OCI-LY3 (cell line): ENCODE measurements around the gene PINLYP.

ENCODE experiments used
- EZH2phosphoT487 ChIP-seq: fragments of 200-600 bp; shearing (Covaris generic); IDR thresholded peaks from 2 replicates; pipeline ENCODE4 v1.6.1; 2018; ENCODE audit warnings: antibody characterized with exemption, mixed run types, low read depth
- TF ChIP-seq, protein P1 (sequence below): fragments of 200-600, 300-600 bp; sonication (generic); IDR thresholded peaks from 2 replicates; pipeline ENCODE4 v1.5.1; 2014; ENCODE audit warnings: antibody characterized with exemption, low read length, low read depth

DNA sequence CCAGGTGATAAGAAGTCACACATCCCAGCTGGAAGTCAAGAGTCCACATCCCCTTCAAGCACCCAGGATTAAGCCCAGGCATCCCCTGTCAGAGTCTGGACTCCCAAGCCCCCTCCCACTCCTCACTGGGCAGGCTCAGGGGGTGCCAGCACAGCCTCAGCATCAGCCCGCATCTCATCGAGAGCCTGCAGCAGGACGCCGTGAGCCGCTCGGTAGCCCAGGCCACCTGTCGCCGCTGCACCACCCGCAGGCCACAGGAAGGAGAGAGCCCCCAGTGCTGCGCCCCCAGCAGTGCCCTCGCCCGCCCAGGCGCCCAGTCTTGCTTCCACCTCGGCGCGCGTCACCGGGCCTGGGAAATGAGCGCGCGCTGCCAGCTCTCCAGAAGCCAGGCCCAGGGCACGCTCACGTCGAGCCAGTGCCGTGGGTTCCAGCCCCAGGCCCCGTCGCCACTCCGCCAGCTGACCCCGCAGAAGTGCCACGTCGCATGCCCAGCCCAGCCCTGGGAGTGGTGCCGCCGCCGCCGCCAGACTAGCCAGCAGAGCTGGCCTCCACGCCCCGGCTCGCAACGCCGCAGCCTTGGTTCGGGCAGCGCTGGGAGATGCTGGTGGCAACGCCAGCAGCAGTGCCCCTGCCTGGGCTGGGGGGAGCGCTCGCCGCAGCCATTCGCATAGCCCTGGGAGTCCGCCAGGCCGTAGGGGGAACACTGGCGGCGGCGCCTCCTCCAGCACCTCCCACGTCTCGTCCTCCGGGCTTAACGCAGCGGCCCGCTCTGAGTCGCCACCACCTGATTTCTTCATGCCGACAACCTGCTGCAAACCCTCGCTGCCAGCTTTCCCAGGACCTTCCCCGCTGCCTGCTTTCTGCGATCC, 16.5 kb downstream of the PINLYP start:
- TF ChIP-seq, protein P1, sequence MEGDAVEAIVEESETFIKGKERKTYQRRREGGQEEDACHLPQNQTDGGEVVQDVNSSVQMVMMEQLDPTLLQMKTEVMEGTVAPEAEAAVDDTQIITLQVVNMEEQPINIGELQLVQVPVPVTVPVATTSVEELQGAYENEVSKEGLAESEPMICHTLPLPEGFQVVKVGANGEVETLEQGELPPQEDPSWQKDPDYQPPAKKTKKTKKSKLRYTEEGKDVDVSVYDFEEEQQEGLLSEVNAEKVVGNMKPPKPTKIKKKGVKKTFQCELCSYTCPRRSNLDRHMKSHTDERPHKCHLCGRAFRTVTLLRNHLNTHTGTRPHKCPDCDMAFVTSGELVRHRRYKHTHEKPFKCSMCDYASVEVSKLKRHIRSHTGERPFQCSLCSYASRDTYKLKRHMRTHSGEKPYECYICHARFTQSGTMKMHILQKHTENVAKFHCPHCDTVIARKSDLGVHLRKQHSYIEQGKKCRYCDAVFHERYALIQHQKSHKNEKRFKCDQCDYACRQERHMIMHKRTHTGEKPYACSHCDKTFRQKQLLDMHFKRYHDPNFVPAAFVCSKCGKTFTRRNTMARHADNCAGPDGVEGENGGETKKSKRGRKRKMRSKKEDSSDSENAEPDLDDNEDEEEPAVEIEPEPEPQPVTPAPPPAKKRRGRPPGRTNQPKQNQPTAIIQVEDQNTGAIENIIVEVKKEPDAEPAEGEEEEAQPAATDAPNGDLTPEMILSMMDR, result no peak
- no peak for TF ChIP-seq EZH2phosphoT487
